GM06990 (cell line): ENCODE measurements around the gene ZNF606.

ENCODE experiments used
- DNase-seq: peaks from one replicate; pipeline ENCODE4 v3.0.0-alpha.2; 2011; ENCODE audit not compliant: insufficient read length; ENCODE audit errors: extremely low read depth
- H3K27me3 ChIP-seq: replicated peaks from 2 replicates; pipeline ENCODE4 v1.6.0; 2011; ENCODE audit warnings: low read length; ENCODE audit not compliant: control insufficient read depth, insufficient read depth
- H3K36me3 ChIP-seq: 2 replicates; pipeline ENCODE4 v1.5.1; 2011; ENCODE audit warnings: low read length; ENCODE audit not compliant: control insufficient read depth, insufficient read depth
- H3K4me3 ChIP-seq: replicated peaks from 2 replicates; pipeline ENCODE4 v1.5.1; 2011; ENCODE audit warnings: low read depth, mild to moderate bottlenecking, control low read depth, low read length
- TF ChIP-seq, protein P1 (sequence below): IDR thresholded peaks from 2 replicates; pipeline ENCODE4 v1.5.1; 2011; ENCODE audit warnings: low read length, control low read depth, mild to moderate bottlenecking, inconsistent platforms; ENCODE audit not compliant: insufficient read depth, poor library complexity, severe bottlenecking

Gene ZNF606

DNA sequence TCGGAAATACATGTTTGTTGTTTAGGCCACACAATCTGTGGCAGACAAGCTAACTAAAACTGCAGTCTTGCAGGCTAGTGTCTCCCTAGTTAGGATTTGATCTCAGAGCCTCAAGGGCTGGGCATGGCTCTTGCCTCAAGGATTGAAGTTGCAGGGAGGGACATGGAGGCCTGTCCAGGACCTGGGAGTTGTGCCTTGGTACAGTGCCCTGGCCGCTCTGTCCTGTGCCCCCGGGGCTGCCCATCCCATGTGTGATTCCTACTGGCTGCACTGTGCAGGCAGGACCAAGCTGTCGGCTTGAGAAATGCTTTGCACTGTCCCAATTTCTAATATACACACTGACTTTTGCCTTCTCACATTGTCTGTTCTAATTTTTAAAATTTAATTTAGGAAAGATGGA is 47.6 kb downstream of the ZNF606 start:
- TF ChIP-seq, protein P1, sequence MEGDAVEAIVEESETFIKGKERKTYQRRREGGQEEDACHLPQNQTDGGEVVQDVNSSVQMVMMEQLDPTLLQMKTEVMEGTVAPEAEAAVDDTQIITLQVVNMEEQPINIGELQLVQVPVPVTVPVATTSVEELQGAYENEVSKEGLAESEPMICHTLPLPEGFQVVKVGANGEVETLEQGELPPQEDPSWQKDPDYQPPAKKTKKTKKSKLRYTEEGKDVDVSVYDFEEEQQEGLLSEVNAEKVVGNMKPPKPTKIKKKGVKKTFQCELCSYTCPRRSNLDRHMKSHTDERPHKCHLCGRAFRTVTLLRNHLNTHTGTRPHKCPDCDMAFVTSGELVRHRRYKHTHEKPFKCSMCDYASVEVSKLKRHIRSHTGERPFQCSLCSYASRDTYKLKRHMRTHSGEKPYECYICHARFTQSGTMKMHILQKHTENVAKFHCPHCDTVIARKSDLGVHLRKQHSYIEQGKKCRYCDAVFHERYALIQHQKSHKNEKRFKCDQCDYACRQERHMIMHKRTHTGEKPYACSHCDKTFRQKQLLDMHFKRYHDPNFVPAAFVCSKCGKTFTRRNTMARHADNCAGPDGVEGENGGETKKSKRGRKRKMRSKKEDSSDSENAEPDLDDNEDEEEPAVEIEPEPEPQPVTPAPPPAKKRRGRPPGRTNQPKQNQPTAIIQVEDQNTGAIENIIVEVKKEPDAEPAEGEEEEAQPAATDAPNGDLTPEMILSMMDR: no peak
- Histone ChIP-seq H3K4me3 (no peak overlapping the region), H3K27me3 (no peaks in the 10 kb centered on the region), H3K36me3 (no peaks in the 10 kb centered on the region)
- no peak for DNase-seq

DNA sequence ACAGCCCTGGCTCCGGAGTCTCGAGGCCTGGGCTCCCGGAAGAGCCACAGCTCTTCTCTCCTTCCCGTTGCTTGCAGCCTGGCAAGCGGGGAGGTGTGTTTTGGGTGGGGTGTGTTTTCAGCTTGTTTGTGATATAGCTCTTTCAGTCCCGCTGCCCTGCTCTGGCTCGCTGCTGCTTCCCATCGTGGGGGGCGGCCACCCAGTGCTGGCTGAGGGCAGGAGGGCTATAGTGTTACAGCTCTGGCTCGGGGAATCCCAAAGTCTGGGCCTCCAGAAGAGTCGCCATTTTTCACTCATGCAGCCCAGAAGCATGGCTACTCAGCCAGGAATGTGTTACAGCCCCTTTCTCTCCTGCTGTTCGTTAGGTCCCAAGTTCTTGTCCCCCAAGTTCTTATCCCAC is 52.9 kb downstream of the ZNF606 start:
- H3K27me3 ChIP-seq: no peaks in the 10 kb centered on the region
- no peak for DNase-seq
- TF ChIP-seq, protein P1: no peak

DNA sequence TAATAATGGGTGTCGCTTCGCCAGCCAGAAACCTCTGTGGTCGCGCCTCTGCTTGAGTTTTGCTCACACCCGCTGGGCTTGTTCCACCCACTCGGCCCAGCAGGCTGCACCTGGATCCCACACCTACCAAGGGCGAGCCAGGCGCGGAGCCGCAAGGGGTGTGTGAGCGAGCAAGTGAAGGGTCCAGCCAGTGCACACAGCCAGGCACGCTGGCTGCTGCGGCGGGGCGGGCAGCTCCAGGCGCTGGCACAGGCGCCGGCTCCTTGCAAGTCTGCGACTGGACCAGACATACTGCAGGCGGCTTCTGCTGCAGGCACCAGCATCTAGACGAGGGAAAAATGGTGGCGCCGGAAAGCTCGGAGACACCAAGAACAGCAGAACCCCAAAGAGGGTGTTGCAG is 53.3 kb downstream of the ZNF606 start:
- TF ChIP-seq, protein P1: no peak
- no peak overlapping the region for H3K4me3 ChIP-seq
- DNase-seq: no peak
- no peaks in the 10 kb centered on the region for H3K36me3 ChIP-seq
- no peaks in the 10 kb centered on the region for H3K27me3 ChIP-seq

More for the DNA sequence above, 52.9 kb downstream of the ZNF606 start:
- no peak overlapping the region for H3K4me3 ChIP-seq
- H3K36me3 ChIP-seq: no peaks in the 10 kb centered on the region

DNA sequence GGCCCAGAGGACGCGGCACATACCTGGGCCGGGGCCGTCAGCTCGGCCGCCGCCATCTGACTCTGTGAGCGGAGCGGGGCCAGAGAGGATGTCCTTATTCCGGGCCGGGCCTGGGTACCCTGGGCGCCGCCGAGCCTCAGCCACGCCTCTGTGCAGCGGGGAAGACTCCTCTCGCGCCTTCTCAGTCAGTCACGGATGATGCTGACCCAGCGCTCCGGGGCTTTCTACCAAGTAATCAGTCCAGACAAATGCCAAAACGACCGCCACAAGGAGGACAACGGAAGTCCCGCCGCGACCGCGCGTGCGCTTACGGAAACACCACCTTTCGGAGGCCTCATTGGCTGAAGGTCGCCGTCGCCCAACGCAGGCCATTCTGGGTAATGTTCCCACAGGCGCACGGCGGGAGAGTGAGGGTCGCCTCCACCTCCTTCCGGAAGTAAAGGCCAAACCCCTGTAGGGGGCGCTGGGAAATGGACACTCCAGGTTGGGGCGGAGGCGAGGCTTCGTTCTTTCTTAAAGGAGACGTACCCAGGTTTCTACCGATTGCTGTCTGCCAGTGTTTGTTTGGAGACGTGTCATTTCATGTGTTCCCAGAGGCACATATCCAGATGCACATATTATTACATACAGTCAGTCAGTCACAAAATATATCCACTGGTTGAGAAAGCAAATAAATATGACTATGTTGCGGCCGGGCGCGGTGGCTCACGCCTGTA is 55.0 kb downstream of the ZNF606 start, which contains the start of gene ZNF256:
ZNF256 (minus strand) TSS at position 288 of the 716 bp plus-strand sequence; CDS start at position 56, 232 bp downstream.
- peak; percentile 82 for DNase-seq

DNA sequence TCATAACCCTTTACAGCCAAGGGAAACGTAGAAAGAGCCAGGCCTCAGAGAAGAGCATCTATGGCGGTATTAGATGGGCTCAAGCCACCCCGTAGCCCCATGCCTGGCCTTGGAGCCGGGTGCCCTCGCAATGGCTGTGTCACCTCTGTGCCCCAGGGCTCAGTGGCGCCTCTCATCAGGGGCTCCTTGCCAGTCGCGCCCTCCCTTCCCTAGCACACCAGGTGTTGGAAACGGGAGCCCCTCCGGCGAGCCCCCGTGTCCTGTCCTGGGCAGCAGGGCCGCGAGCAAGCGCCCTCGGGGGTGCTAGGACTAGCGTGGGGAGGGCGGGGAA is 55.6 kb downstream of the ZNF606 start:
- DNase-seq: no peak

More for the DNA sequence above, 55.0 kb downstream of the ZNF606 start, which contains the start of gene ZNF256:
- TF ChIP-seq, protein P1: peak; percentile 54
- no peaks in the 10 kb centered on the region for H3K27me3 ChIP-seq
- H3K36me3 ChIP-seq: peaks cover 1% of the 10 kb centered on the region
- peak within 1 kb of the TSS; percentile 79 for H3K4me3 ChIP-seq

More for the DNA sequence above, 55.6 kb downstream of the ZNF606 start:
- H3K27me3 ChIP-seq: no peaks in the 10 kb centered on the region
- TF ChIP-seq, protein P1: no peak
- H3K36me3 ChIP-seq: peaks cover 7% of the 10 kb centered on the region
- peak overlapping the region; percentile 79 for H3K4me3 ChIP-seq
